ENCODE measurements around the gene RPL35. TPM values are rescaled to one million over a fixed set of nuclear protein-coding genes. Genes with fewer than 3 reads are reported as not detected.

RPL35 gene
- total and polyA plus RNA-seq, 2 of the 8 experiments (the other 6 are each of a cell fraction or from before 2014, with no cell fraction given) = 1,831 to 2,448 TPM

DNA sequence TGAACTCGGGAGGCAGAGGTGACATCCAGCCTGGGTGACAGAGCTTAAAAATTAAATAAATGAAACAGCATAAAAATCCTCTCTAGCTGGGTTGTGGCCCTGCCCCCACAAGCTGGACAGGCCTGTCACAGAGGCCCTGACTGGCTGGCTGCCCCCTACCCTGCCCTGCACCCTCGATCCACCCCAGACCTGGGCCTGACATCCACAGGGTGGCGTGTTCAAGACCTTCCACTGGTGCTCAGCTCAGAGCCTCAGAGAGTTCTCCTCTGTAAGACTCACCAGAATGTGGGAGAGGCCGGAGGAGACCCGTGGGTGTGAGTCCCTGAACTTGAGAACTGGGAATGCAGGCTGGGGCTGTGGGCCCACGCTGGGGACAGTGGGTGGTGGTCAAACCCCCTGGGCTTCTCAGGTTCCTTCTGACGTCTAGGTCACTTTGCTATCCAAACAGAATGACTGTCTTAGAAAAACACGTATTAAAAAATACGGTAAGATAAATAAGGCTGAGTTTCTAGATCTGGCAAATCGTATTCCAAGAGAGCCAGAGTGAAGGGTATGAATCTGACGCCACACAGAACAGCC lies 18.2 kb downstream of the RPL35 start (continued):
- TF ChIP-seq TAF1 (IDR thresholded peaks at IDR 0.05; ENCODE audit: low read depth, low read length) = no peak
- TF ChIP-seq POLR2AphosphoS5 (IDR thresholded peaks at IDR 0.05; ENCODE audit: low read depth, low read length) = no peak
- TF ChIP-seq, protein P1, sequence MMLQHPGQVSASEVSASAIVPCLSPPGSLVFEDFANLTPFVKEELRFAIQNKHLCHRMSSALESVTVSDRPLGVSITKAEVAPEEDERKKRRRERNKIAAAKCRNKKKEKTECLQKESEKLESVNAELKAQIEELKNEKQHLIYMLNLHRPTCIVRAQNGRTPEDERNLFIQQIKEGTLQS (IDR thresholded peaks at IDR 0.05; ENCODE audit: insufficient read depth, low read depth, low read length) = no peak
- TF ChIP-seq KDM1A (IDR thresholded peaks at IDR 0.05; ENCODE audit: borderline replicate concordance, low read length) = no peak
- no peak for TF ChIP-seq EZH2 (IDR thresholded peaks at IDR 0.05; ENCODE audit: low read depth, low read length, severe bottlenecking)
- no peak for TF ChIP-seq SRF (IDR thresholded peaks at IDR 0.05; ENCODE audit: low read depth, low read length)
- no peak for TF ChIP-seq CHD1 (IDR thresholded peaks at IDR 0.05; ENCODE audit: low read depth, low read length)
